GM15510 (cell line): ENCODE results near the gene TRABD2B.

Source experiments
- POLR2A ChIP-seq: IDR thresholded peaks from 3 replicates; pipeline ENCODE4 v1.6.1; 2011; ENCODE audit warnings: borderline replicate concordance; ENCODE audit not compliant: insufficient read length; ENCODE audit errors: extremely low read depth

Gene TRABD2B

GRCh38 chr1:47970882-47971281 is 26.3 kb downstream of the TRABD2B start:
- TF ChIP-seq POLR2A, result no peak

GRCh38 chr1:47969478-47969877 is 27.7 kb downstream of the TRABD2B start:
- TF ChIP-seq POLR2A, result no peak

GRCh38 chr1:47968556-47968888 is 28.7 kb downstream of the TRABD2B start:
- no peak for TF ChIP-seq POLR2A

- no peak for TF ChIP-seq POLR2A
These were observed 29.2 kb downstream of the TRABD2B start for GRCh38 chr1:47967864-47968555.

- TF ChIP-seq POLR2A, result no peak
These were observed 31.4 kb downstream of the TRABD2B start for GRCh38 chr1:47965816-47966215.

GRCh38 chr1:47964636-47965035 is 32.5 kb downstream of the TRABD2B start:
- no peak for TF ChIP-seq POLR2A

- no peak for TF ChIP-seq POLR2A
These were observed 33.4 kb downstream of the TRABD2B start for GRCh38 chr1:47963568-47964358.

GRCh38 chr1:47962750-47963492 is 34.3 kb downstream of the TRABD2B start:
- TF ChIP-seq POLR2A, result no peak

GRCh38 chr1:47953661-47954060 is 43.5 kb downstream of the TRABD2B start:
- TF ChIP-seq POLR2A, result no peak

- TF ChIP-seq POLR2A, result no peak
These were observed 45.5 kb downstream of the TRABD2B start for GRCh38 chr1:47951545-47952235.

GRCh38 chr1:47951026-47951425 is 46.2 kb downstream of the TRABD2B start:
- TF ChIP-seq POLR2A, result no peak

GRCh38 chr1:47950471-47950870 is 46.7 kb downstream of the TRABD2B start:
- no peak for TF ChIP-seq POLR2A

GRCh38 chr1:47948126-47948525 is 49.1 kb downstream of the TRABD2B start:
- TF ChIP-seq POLR2A, result no peak

GRCh38 chr1:47947531-47947930 is 49.7 kb downstream of the TRABD2B start:
- no peak for TF ChIP-seq POLR2A

- TF ChIP-seq POLR2A, result no peak
These were observed 52.6 kb downstream of the TRABD2B start for GRCh38 chr1:47944561-47944960.

GRCh38 chr1:47942240-47942629 is 55.0 kb downstream of the TRABD2B start:
- TF ChIP-seq POLR2A, result no peak
